ENCODE measurements around the gene INPP5J.

Gene INPP5J

DNA sequence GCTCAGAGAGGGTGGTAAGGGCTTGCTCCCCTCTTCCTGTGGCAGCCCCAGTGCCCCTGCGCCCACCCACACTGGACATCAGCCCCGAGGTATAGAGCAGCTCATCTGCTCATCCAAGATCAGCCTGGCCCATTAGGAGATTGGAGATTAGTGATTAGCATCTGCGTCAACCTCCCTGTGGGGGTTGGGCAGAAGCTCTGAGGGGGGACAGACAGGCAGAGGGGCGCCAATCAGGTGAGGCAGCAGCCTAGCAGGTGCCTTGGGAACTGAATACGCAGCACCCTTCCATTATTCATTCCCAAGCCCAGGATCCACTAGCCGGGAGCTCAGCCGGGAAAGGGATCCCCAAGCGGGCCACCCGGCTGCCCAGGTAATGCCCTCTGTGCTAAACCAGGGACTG is 30.6 kb upstream of the INPP5J start:
- no peak for TF ChIP-seq CTCF (IDR thresholded peaks at IDR 0.05)
- Histone ChIP-seq H3K27me3 (ENCODE audit: control insufficient read depth, insufficient read depth, low read length) (no peaks in the 10 kb centered on the region), H3K9ac (no peak overlapping the region), H2AFZ (no peak overlapping the region), H3K27ac (no peak overlapping the region), H3K36me3 (ENCODE audit: control insufficient read depth, insufficient read depth, low read length) (no peaks in the 10 kb centered on the region), H3K4me3 (ENCODE audit: low read depth, low read length) (no peak overlapping the region), H3K79me2 (no peaks in the 10 kb centered on the region), H3K4me2 (ENCODE audit: low read length) (no peak overlapping the region), H3K9me3 (ENCODE audit: control insufficient read depth, low read length) (no peaks in the 10 kb centered on the region), H3K4me1 (no peaks in the 10 kb centered on the region)

- no peaks in the 10 kb centered on the region for H3K36me3 ChIP-seq (ENCODE audit: control insufficient read depth, insufficient read depth, low read length)
- H3K9ac ChIP-seq: no peak overlapping the region
- H2AFZ ChIP-seq: no peak overlapping the region
- H3K79me2 ChIP-seq: no peaks in the 10 kb centered on the region
- no peaks in the 10 kb centered on the region for H3K27me3 ChIP-seq (ENCODE audit: control insufficient read depth, insufficient read depth, low read length)
- TF ChIP-seq CTCF (IDR thresholded peaks at IDR 0.05): no peak
- no peak overlapping the region for H3K27ac ChIP-seq
- no peak overlapping the region for H3K4me3 ChIP-seq (ENCODE audit: low read depth, low read length)
- H3K9me3 ChIP-seq (ENCODE audit: control insufficient read depth, low read length): no peaks in the 10 kb centered on the region
- H3K4me1 ChIP-seq: no peaks in the 10 kb centered on the region
- H3K4me2 ChIP-seq (ENCODE audit: low read length): no peak overlapping the region
These were observed 29.5 kb upstream of the INPP5J start for GRCh38 chr22:31093086-31093850.

GRCh38 chr22:31094021-31094551 is 28.7 kb upstream of the INPP5J start:
- H3K9me3 ChIP-seq (ENCODE audit: control insufficient read depth, low read length): no peaks in the 10 kb centered on the region
- no peak overlapping the region for H3K4me3 ChIP-seq (ENCODE audit: low read depth, low read length)
- no peak overlapping the region for H3K9ac ChIP-seq
- H3K79me2 ChIP-seq: no peaks in the 10 kb centered on the region
- TF ChIP-seq CTCF (IDR thresholded peaks at IDR 0.05): no peak
- H3K27ac ChIP-seq: no peak overlapping the region
- no peaks in the 10 kb centered on the region for H3K36me3 ChIP-seq (ENCODE audit: control insufficient read depth, insufficient read depth, low read length)
- H3K27me3 ChIP-seq (ENCODE audit: control insufficient read depth, insufficient read depth, low read length): no peaks in the 10 kb centered on the region
- H3K4me1 ChIP-seq: no peaks in the 10 kb centered on the region
- H2AFZ ChIP-seq: no peak overlapping the region
- H3K4me2 ChIP-seq (ENCODE audit: low read length): no peak overlapping the region

DNA sequence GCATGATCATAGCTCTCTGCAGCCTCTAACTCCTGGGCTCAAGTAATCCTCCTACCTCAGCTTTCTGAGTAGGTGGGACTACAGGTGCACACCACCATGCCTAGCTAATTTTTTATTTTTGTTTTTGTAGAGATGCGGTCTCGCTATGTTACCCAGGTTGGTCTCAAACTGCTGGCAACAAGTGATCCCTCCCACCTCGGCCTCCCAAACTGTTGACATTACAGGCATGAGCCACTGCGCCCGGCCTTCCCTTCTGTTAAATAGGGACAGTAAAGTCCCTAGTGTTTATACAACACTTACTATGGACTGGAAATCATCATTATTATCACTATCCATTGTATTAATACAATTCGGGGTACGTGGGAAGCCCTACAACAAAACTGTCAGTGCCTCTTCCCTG is 28.0 kb upstream of the INPP5J start:
- Histone ChIP-seq H3K9ac (no peak overlapping the region), H3K4me3 (ENCODE audit: low read depth, low read length) (no peak overlapping the region), H3K27ac (no peak overlapping the region), H3K4me1 (no peaks in the 10 kb centered on the region), H3K79me2 (no peaks in the 10 kb centered on the region), H3K36me3 (ENCODE audit: control insufficient read depth, insufficient read depth, low read length) (no peaks in the 10 kb centered on the region), H2AFZ (no peak overlapping the region), H3K9me3 (ENCODE audit: control insufficient read depth, low read length) (no peaks in the 10 kb centered on the region), H3K4me2 (ENCODE audit: low read length) (no peak overlapping the region), H3K27me3 (ENCODE audit: control insufficient read depth, insufficient read depth, low read length) (no peaks in the 10 kb centered on the region)
- TF ChIP-seq CTCF (IDR thresholded peaks at IDR 0.05): no peak

Measured in parathyroid adenoma (tissue), 2 donors.